ENCODE measurements around the gene CAPN1. TPM values are rescaled to one million over a fixed set of nuclear protein-coding genes. Genes with fewer than 3 reads are reported as not detected.

The CAPN1 gene
- total RNA-seq, 1 experiment from 2014 or later, result 288 TPM

GRCh38 chr11:65156926-65157325 is 24.8 kb upstream of the CAPN1 start:
- H3K4me1 Mint-ChIP-seq (ENCODE audit: low read depth, unreplicated experiment), result peaks cover 19% of the 10 kb centered on the region
- CTCF ChIA-PET, result no interaction called here
- H3K36me3 Mint-ChIP-seq (ENCODE audit: insufficient read depth, unreplicated experiment), result no peaks in the 10 kb centered on the region
- no peak overlapping the region for H3K4me3 Mint-ChIP-seq (ENCODE audit: low read depth, unreplicated experiment)
- H3K27ac Mint-ChIP-seq (ENCODE audit: unreplicated experiment), result no peak overlapping the region
- H3K27me3 Mint-ChIP-seq (ENCODE audit: unreplicated experiment), result no peaks in the 10 kb centered on the region
- H3K9me3 Mint-ChIP-seq (ENCODE audit: low read depth, unreplicated experiment), result no peaks in the 10 kb centered on the region
- BruUV-seq (replicated peaks), result no TSS peak
- TF ChIP-seq CTCF (IDR thresholded peaks at IDR 0.05; ENCODE audit: unreplicated experiment), result no peak
- intact Hi-C loops (cut with micrococcal nuclease; ENCODE audit: unreplicated experiment), result no loop called here
- DNase-seq, result no peak

- no peak overlapping the region for H3K4me3 Mint-ChIP-seq (ENCODE audit: low read depth, unreplicated experiment)
- BruUV-seq (replicated peaks), result no TSS peak
- H3K4me1 Mint-ChIP-seq (ENCODE audit: low read depth, unreplicated experiment), result peaks cover 15% of the 10 kb centered on the region
- intact Hi-C loops (cut with micrococcal nuclease; ENCODE audit: unreplicated experiment), result no loop called here
- H3K27ac Mint-ChIP-seq (ENCODE audit: unreplicated experiment), result no peak overlapping the region
- no peaks in the 10 kb centered on the region for H3K27me3 Mint-ChIP-seq (ENCODE audit: unreplicated experiment)
- no peaks in the 10 kb centered on the region for H3K9me3 Mint-ChIP-seq (ENCODE audit: low read depth, unreplicated experiment)
- TF ChIP-seq CTCF (IDR thresholded peaks at IDR 0.05; ENCODE audit: unreplicated experiment), result no peak
- DNase-seq, result no peak
- no peaks in the 10 kb centered on the region for H3K36me3 Mint-ChIP-seq (ENCODE audit: insufficient read depth, unreplicated experiment)
- CTCF ChIA-PET, result interaction anchor here (0.6 kb wide), 1 partner anchor 529 kb away, joined by 3 read pairs; no protein-coding TSS in a partner anchor
These were observed 24.4 kb upstream of the CAPN1 start for GRCh38 chr11:65157336-65157735.

GRCh38 chr11:65159012-65159411 is 22.7 kb upstream of the CAPN1 start:
- CTCF ChIA-PET, result no interaction called here
- H3K9me3 Mint-ChIP-seq (ENCODE audit: low read depth, unreplicated experiment), result no peaks in the 10 kb centered on the region
- no peak overlapping the region for H3K27ac Mint-ChIP-seq (ENCODE audit: unreplicated experiment)
- H3K4me1 Mint-ChIP-seq (ENCODE audit: low read depth, unreplicated experiment), result no peaks in the 10 kb centered on the region
- no peaks in the 10 kb centered on the region for H3K27me3 Mint-ChIP-seq (ENCODE audit: unreplicated experiment)
- TF ChIP-seq CTCF (IDR thresholded peaks at IDR 0.05; ENCODE audit: unreplicated experiment), result no peak
- no peak for DNase-seq
- BruUV-seq (replicated peaks), result no TSS peak
- intact Hi-C loops (cut with micrococcal nuclease; ENCODE audit: unreplicated experiment), result no loop called here
- H3K36me3 Mint-ChIP-seq (ENCODE audit: insufficient read depth, unreplicated experiment), result no peaks in the 10 kb centered on the region
- no peak overlapping the region for H3K4me3 Mint-ChIP-seq (ENCODE audit: low read depth, unreplicated experiment)

GRCh38 chr11:65160643-65161042 is 21.1 kb upstream of the CAPN1 start:
- H3K4me1 Mint-ChIP-seq (ENCODE audit: low read depth, unreplicated experiment), result peaks cover 4% of the 10 kb centered on the region
- no TSS peak for BruUV-seq (replicated peaks)
- no peak overlapping the region for H3K4me3 Mint-ChIP-seq (ENCODE audit: low read depth, unreplicated experiment)
- no peak for TF ChIP-seq CTCF (IDR thresholded peaks at IDR 0.05; ENCODE audit: unreplicated experiment)
- DNase-seq, result no peak
- H3K27ac Mint-ChIP-seq (ENCODE audit: unreplicated experiment), result no peak overlapping the region
- intact Hi-C loops (cut with micrococcal nuclease; ENCODE audit: unreplicated experiment), result no loop called here
- CTCF ChIA-PET, result no interaction called here
- H3K9me3 Mint-ChIP-seq (ENCODE audit: low read depth, unreplicated experiment), result no peaks in the 10 kb centered on the region
- H3K36me3 Mint-ChIP-seq (ENCODE audit: insufficient read depth, unreplicated experiment), result peaks cover 6% of the 10 kb centered on the region
- no peaks in the 10 kb centered on the region for H3K27me3 Mint-ChIP-seq (ENCODE audit: unreplicated experiment)
